Tibial artery (tissue), 4 donors: ENCODE data around the gene ANKRD11.
"Not testable (repeated sequence)": the region's sequence is repeated elsewhere in the genome, so short reads cannot be mapped to it uniquely, and the experiment has no call there.

ENCODE experiments used
- DNase-seq, 2 donors: peaks; one replicate each; pipeline ENCODE4 v3.0.0-alpha.2; 2019
- H3K27ac ChIP-seq, 2 donors: fragments of 200-600 bp; sonication (generic) in 1 of 2; 1 replicate in 1 of 2; 2 replicates in 1 of 2; pipeline ENCODE4 v1.5.1; 2018 to 2019; ENCODE audit warnings: mild to moderate bottlenecking in 1 of 2
- H3K27me3 ChIP-seq, 2 donors: fragments of 200-600 bp; sonication (generic) in 1 of 2; one replicate each; pipeline versions ENCODE4 v1.5.1 to v1.6.0; 2016 to 2019
- H3K36me3 ChIP-seq, 3 donors: fragments of 200-600 bp; sonication (generic) in 2 of 3; one replicate each; pipeline ENCODE4 v1.5.1; 2016 to 2019; ENCODE audit warnings: mild to moderate bottlenecking in 2 of 3
- H3K4me1 ChIP-seq, 4 donors: fragments of 200-600 bp; sonication (generic) in 2 of 4; 1 replicate in 3 of 4; 2 replicates in 1 of 4; pipeline ENCODE4 v1.5.1; 2016 to 2019
- H3K4me3 ChIP-seq, 2 donors: fragments of 200-600 bp; sonication (generic) in 1 of 2; 1 replicate in 1 of 2; 2 replicates in 1 of 2; pipeline ENCODE4 v1.5.1; 2018 to 2019; ENCODE audit warnings: mild to moderate bottlenecking in 2 of 2
- H3K9me3 ChIP-seq, 3 donors: fragments of 200-600 bp; sonication (generic) in 1 of 3; one replicate each; pipeline ENCODE4 v1.5.1; 2016 to 2019
- CTCF ChIP-seq, 2 experiments: fragments of 200-600 bp in 1 of 2; fragments of 450-650 bp in 1 of 2; IDR thresholded peaks; one replicate each; pipeline ENCODE4 v1.5.1; 2017 to 2019; ENCODE audit warnings: antibody characterized with exemption in 2 of 2, mild to moderate bottlenecking in 1 of 2, moderate library complexity in 1 of 2
- intact Hi-C: fragments of 100-400 bp; cut with DNase I; formaldehyde crosslinking; loops from one replicate; pipeline ENCODE4 v1.15.0; 2023; ENCODE audit warnings: low total_unique reads

ANKRD11 gene

GRCh38 chr16:89385712-89386111 is 104.6 kb downstream of the ANKRD11 start:
- Histone ChIP-seq H3K4me1 (peaks cover 0 to 53% (median 24%) of the 10 kb centered on the region in 4 donors), H3K4me3 (no peak overlapping the region), H3K27ac (no peak overlapping the region), H3K36me3 (no peaks in the 10 kb centered on the region), H3K27me3 (no peaks in the 10 kb centered on the region), H3K9me3 (no peaks in the 10 kb centered on the region)
- intact Hi-C loops = no loop called here
- TF ChIP-seq CTCF (IDR thresholded peaks at IDR 0.05) = no peak
- DNase-seq = no peak

- no peaks in the 10 kb centered on the region for H3K27me3 ChIP-seq
- TF ChIP-seq CTCF (IDR thresholded peaks at IDR 0.05) = no peak
- no peak overlapping the region for H3K4me3 ChIP-seq
- no peak for DNase-seq
- H3K36me3 ChIP-seq = no peaks in the 10 kb centered on the region
- H3K4me1 ChIP-seq = peaks cover 0 to 65% (median 27%) of the 10 kb centered on the region in 4 donors
- H3K9me3 ChIP-seq = no peaks in the 10 kb centered on the region
- H3K27ac ChIP-seq = no peak overlapping the region
- intact Hi-C loops = no loop called here
Observed at GRCh38 chr16:89384282-89384681, 106.1 kb downstream of the ANKRD11 start.

GRCh38 chr16:89383095-89384003 is 107.0 kb downstream of the ANKRD11 start:
- Histone ChIP-seq H3K27ac (no peak overlapping the region), H3K4me3 (no peak overlapping the region), H3K36me3 (no peaks in the 10 kb centered on the region), H3K27me3 (no peaks in the 10 kb centered on the region), H3K9me3 (no peaks in the 10 kb centered on the region), H3K4me1 (peaks cover 0 to 75% (median 32%) of the 10 kb centered on the region in 4 donors)
- no peak for TF ChIP-seq CTCF (IDR thresholded peaks at IDR 0.05)
- no peak for DNase-seq
- intact Hi-C loops = no loop called here

GRCh38 chr16:89382555-89382954 is 107.8 kb downstream of the ANKRD11 start:
- H3K36me3 ChIP-seq, H3K4me3 ChIP-seq, H3K27ac ChIP-seq, H3K27me3 ChIP-seq, H3K9me3 ChIP-seq, intact Hi-C loops, DNase-seq: not testable (repeated sequence)
- H3K4me1 ChIP-seq = peaks cover 0 to 72% (median 32%) of the 10 kb centered on the region in 4 donors

GRCh38 chr16:89381788-89382187 is 108.6 kb downstream of the ANKRD11 start:
- Histone ChIP-seq H3K27me3 (no peaks in the 10 kb centered on the region), H3K36me3 (no peaks in the 10 kb centered on the region), H3K4me1 (peaks cover 0 to 65% (median 30%) of the 10 kb centered on the region in 4 donors), H3K27ac (no peak overlapping the region), H3K4me3 (no peak overlapping the region), H3K9me3 (no peaks in the 10 kb centered on the region)
- no peak for DNase-seq
- intact Hi-C loops = no loop called here
- no peak for TF ChIP-seq CTCF (IDR thresholded peaks at IDR 0.05)

GRCh38 chr16:89380681-89381080 is 109.7 kb downstream of the ANKRD11 start:
- Histone ChIP-seq H3K36me3 (no peaks in the 10 kb centered on the region), H3K4me1 (peaks cover 0 to 58% (median 25%) of the 10 kb centered on the region in 4 donors), H3K9me3 (peaks cover 0 to 5% (median 4%) of the 10 kb centered on the region in 3 donors), H3K4me3 (no peak overlapping the region), H3K27me3 (no peaks in the 10 kb centered on the region), H3K27ac (no peak overlapping the region)
- no peak for TF ChIP-seq CTCF (IDR thresholded peaks at IDR 0.05)
- intact Hi-C loops = no loop called here
- DNase-seq = no peak
